22Rv1 (cell line): ENCODE measurements around the gene TCP11L1.
"Not testable (repeated sequence)": the region's sequence is repeated elsewhere in the genome, so short reads cannot be mapped to it uniquely, and the experiment has no call there.

Source experiments
- H3K27ac ChIP-seq: fragments of 450-650 bp; 2 replicates; pipeline ENCODE4 v1.5.1; 2017
- CTCF ChIP-seq: fragments of 450-650 bp; IDR thresholded peaks from 2 replicates; pipeline ENCODE4 v1.5.1; 2017; ENCODE audit warnings: mild to moderate bottlenecking
- ZFX ChIP-seq: fragments of 450-650 bp; IDR thresholded peaks from 2 replicates; pipeline ENCODE4 v1.6.1; 2017; ENCODE audit warnings: antibody characterized with exemption, borderline replicate concordance

The TCP11L1 gene

GRCh38 chr11:33018840-33019239, 20.5 kb upstream of the TCP11L1 start:
- H3K27ac ChIP-seq: no peak overlapping the region
- no peak for TF ChIP-seq CTCF
- TF ChIP-seq ZFX: no peak

- H3K27ac ChIP-seq: no peak overlapping the region
- TF ChIP-seq ZFX (no peak), CTCF (no peak)
These were observed 17.9 kb upstream of the TCP11L1 start for GRCh38 chr11:33021501-33021900.

GRCh38 chr11:33021937-33022336, 17.4 kb upstream of the TCP11L1 start:
- TF ChIP-seq ZFX (no peak), CTCF (no peak)
- no peak overlapping the region for H3K27ac ChIP-seq

- no peak overlapping the region for H3K27ac ChIP-seq
- TF ChIP-seq CTCF (no peak), ZFX (no peak)
These were observed 14.0 kb upstream of the TCP11L1 start for GRCh38 chr11:33025339-33025722.

GRCh38 chr11:33027233-33027632, 12.1 kb upstream of the TCP11L1 start:
- no peak overlapping the region for H3K27ac ChIP-seq
- TF ChIP-seq ZFX: no peak
- TF ChIP-seq CTCF: no peak

GRCh38 chr11:33027846-33028536, 11.4 kb upstream of the TCP11L1 start:
- no peak overlapping the region for H3K27ac ChIP-seq
- TF ChIP-seq ZFX (no peak), CTCF (no peak)

GRCh38 chr11:33028537-33028914, 10.8 kb upstream of the TCP11L1 start:
- no peak overlapping the region for H3K27ac ChIP-seq
- TF ChIP-seq ZFX (no peak), CTCF (no peak)

- not testable (repeated sequence) for H3K27ac ChIP-seq
These were observed 10.2 kb upstream of the TCP11L1 start for GRCh38 chr11:33029218-33029617.
